Kidney (tissue), 14 donors: ENCODE data around the gene CSTPP1. TPM values are rescaled to one million over a fixed set of nuclear protein-coding genes. Genes with fewer than 3 reads are reported as not detected.

ENCODE experiments used
- DNase-seq, 5 donors: peaks; one replicate each; pipeline ENCODE4 v3.0.0-alpha.2; 2013 to 2020
- FAIRE-seq: peaks from 2 replicates; lab custom pipeline; 2012; peaks lifted over from hg19 to GRCh38; lab: Jason Lieb, UNC
- H3K27ac ChIP-seq, 2 donors: one replicate each; pipeline ENCODE4 v1.7.0; 2013; ENCODE audit warnings: low read depth in 2 of 2, low read length in 2 of 2, inconsistent platforms in 1 of 2
- H3K27me3 ChIP-seq: one replicate; pipeline ENCODE4 v1.7.1; 2013; ENCODE audit warnings: low read length, inconsistent platforms; ENCODE audit not compliant: control insufficient read depth, insufficient read depth
- H3K36me3 ChIP-seq, 3 donors: one replicate each; pipeline versions ENCODE4 v1.7.0 to v1.7.1; 2013; ENCODE audit warnings: low read length in 3 of 3, control low read depth in 1 of 3, inconsistent platforms in 1 of 3; ENCODE audit not compliant: insufficient read depth in 3 of 3, control insufficient read depth in 2 of 3
- H3K4me1 ChIP-seq, 3 donors: one replicate each; pipeline versions ENCODE4 v1.7.0 to v1.7.1; 2013; ENCODE audit warnings: low read length in 3 of 3, inconsistent platforms in 1 of 3, low read depth in 1 of 3; ENCODE audit not compliant: control insufficient read depth in 2 of 3, insufficient read depth in 2 of 3
- H3K4me3 ChIP-seq, 3 donors: one replicate each; pipeline versions ENCODE4 v1.7.0 to v1.8.1; 2013; ENCODE audit warnings: low read length in 3 of 3, control low read depth in 1 of 3, inconsistent platforms in 1 of 3
- H3K9ac ChIP-seq, 3 donors: one replicate each; pipeline versions ENCODE4 v1.7.0 to v1.7.1; 2013; ENCODE audit warnings: low read length in 3 of 3, control low read depth in 1 of 3, inconsistent platforms in 1 of 3
- H3K9me3 ChIP-seq, 3 donors: one replicate each; pipeline versions ENCODE4 v1.7.0 to v1.7.1; 2013; ENCODE audit warnings: low read length in 3 of 3, control low read depth in 1 of 3, inconsistent platforms in 1 of 3; ENCODE audit not compliant: control insufficient read depth in 2 of 3, insufficient read depth in 1 of 3
- intact Hi-C: fragments of 100-400 bp; cut with DNase I; formaldehyde crosslinking; loops from one replicate; pipeline ENCODE4 v1.11.1; 2022
- polyA plus RNA-seq: library from polyadenylated mRNA; stranded (reverse); fragments of 350-450 nt; fragmentation: Illumina TruSeq; extraction: RNeasy Lipid Tissue Mini Kit (QIAGEN cat#74804); gene quantifications from one replicate; pipeline ENCODE4 v1.2.3, GENCODE V29; 2014; ENCODE audit warnings: low read depth, low replicate concordance; ENCODE audit not compliant: insufficient read depth
- total RNA-seq: library from RNA; stranded (reverse); fragmentation: NEBNext Ultra II Directional; extraction: Animal tissue kit (Norgen Biotek cat#: 25700); gene quantifications from one replicate; pipeline ENCODE4 v1.2.1, GENCODE V29; 2021
- TF ChIP-seq, protein P1 (sequence below): IDR thresholded peaks from 3 replicates; pipeline ENCODE4 v1.5.1; 2012; ENCODE audit warnings: mild to moderate bottlenecking, moderate library complexity, borderline replicate concordance; ENCODE audit not compliant: insufficient read depth; ENCODE audit errors: extremely low read depth
- donor health status: control.
- donor health status: control.
- donor health status: control.
- donor health status: control.
- donor health status: control.
- donor health status: DM: yes; HTN: yes; CAD: no.
- donor health status: Normal renal cell carcinoma (clear cell type).

CSTPP1 gene
- total and polyA plus RNA-seq, 2 donors from 2014 or later, result 37.4 to 50.3 TPM

DNA sequence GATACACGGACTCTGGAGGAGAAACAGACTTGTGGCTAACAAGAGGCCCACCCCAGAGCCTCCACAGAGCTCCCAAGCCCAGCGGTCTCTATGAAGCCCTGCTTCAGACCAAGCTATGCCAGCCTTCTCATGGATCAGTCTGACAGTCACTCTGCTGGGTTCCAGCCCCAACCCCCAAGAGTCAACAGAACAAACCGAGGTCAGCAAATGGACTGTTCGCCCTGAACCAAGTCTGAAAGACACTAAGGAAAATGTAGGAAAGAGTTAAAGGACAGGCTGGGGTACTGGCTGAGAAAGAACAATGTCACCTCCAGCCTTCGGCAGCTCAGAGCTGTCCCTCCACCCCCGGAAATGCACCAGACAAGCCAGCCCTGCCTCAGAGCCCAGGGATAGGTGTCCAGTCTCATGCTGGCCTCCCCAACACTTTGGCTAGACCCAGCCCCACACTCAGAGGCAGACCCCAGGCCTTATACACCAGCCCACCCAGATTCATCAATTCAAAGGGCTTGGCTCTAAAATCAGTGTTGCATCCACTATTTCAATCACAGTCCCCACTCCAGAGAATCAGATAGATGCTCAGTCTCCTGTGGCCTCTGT is 236.3 kb downstream of the CSTPP1 start:
- DNase-seq (no peak), FAIRE-seq (no peak)
- H3K4me1 ChIP-seq, result peaks cover 4 to 19% (median 15%) of the 10 kb centered on the region in 3 donors
- intact Hi-C loops, result no loop called here
- H3K9me3 ChIP-seq, result no peaks in the 10 kb centered on the region
- H3K9ac ChIP-seq, result no peak overlapping the region
- H3K36me3 ChIP-seq, result peaks cover 6 to 54% (median 36%) of the 10 kb centered on the region in 3 donors
- H3K27me3 ChIP-seq, result no peaks in the 10 kb centered on the region
- no peak overlapping the region for H3K4me3 ChIP-seq
- TF ChIP-seq, protein P1, sequence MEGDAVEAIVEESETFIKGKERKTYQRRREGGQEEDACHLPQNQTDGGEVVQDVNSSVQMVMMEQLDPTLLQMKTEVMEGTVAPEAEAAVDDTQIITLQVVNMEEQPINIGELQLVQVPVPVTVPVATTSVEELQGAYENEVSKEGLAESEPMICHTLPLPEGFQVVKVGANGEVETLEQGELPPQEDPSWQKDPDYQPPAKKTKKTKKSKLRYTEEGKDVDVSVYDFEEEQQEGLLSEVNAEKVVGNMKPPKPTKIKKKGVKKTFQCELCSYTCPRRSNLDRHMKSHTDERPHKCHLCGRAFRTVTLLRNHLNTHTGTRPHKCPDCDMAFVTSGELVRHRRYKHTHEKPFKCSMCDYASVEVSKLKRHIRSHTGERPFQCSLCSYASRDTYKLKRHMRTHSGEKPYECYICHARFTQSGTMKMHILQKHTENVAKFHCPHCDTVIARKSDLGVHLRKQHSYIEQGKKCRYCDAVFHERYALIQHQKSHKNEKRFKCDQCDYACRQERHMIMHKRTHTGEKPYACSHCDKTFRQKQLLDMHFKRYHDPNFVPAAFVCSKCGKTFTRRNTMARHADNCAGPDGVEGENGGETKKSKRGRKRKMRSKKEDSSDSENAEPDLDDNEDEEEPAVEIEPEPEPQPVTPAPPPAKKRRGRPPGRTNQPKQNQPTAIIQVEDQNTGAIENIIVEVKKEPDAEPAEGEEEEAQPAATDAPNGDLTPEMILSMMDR, result no peak
- H3K27ac ChIP-seq, result no peak overlapping the region

DNA sequence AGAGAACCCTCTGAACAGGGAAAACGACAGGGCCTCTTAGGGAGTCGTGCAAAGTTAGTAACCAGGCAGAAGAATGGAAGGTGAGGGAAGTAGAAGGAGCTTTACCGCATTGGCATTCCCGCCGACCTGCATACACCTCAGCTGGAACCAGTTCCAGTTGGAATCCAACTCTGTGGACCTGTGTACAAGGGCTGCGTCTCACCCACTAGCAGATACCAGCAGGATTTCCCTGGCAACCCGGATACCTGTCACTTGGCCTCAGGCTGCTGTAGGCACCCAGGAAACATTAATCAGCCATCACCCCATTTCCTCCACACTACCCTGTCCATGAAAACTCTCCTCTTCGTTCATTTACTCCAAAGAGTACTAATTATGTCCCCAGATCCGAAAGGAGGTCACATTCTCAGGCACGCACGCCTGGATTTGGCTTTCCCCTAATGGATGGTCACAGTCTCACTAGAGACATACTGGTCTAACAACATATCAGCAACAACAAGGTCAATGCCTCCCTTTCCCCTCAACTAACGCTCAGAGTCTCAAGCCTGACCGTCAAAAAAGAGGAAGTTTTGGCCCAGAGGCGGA is 239.3 kb downstream of the CSTPP1 start:
- H3K9ac ChIP-seq, result peak overlapping the region; percentile 74 to 100 (median 98)
- H3K9me3 ChIP-seq, result no peaks in the 10 kb centered on the region
- TF ChIP-seq, protein P1, result no peak
- peak overlapping the region; percentile 93 to 94 for H3K27ac ChIP-seq
- intact Hi-C loops, result no loop called here
- H3K4me1 ChIP-seq, result peaks cover 4 to 23% (median 16%) of the 10 kb centered on the region in 3 donors
- H3K36me3 ChIP-seq, result peaks cover 3 to 41% (median 29%) of the 10 kb centered on the region in 3 donors
- no peaks in the 10 kb centered on the region for H3K27me3 ChIP-seq
- H3K4me3 ChIP-seq, result peak overlapping the region; percentile 86 to 99 (median 92)
- no peak for FAIRE-seq
- DNase-seq, result no peak

DNA sequence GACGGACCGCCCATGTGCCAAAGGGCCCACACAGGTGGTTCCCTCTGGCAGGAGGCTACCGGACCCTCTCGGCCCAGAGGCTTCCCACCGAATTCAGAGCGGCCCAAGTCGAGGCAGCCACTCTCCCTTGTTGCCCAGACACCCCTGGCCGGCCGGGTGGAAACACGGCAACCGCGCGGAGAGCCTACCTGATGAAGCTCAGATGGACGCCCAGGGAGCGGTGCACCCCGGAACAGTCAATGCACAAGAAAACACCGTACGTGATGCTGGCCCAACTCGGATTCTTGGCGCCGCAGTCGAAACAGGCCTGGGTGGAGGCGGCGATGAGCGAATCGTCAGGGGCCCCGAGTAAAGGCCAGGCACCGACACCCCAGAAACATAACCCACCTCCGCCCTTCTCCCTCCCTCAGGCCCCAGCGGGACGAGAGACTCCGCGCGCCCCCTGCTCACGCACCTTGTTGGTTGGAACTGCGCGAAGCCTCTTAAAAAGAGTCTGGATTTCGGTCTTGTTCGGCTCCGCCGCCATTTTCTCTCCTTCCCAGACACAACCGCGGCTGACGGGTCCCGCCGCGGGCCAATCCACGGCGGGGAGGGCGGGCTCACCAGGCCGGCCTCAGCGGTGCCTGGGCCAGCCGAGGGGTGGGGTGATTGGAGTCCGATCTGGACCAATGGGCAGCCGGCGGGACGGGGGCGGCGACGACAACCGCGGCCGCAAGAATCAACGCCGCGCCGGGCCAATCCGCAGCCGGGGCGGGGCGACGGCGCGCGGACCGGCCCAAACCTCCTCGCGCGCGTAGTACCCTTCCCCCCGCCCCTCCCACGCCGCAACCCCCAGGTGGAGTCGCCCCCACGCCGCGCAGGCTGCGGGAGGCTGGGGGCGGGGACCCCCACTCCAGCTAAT is 240.0 kb downstream of the CSTPP1 start, which contains the start of gene ARFGAP2:
Gene ARFGAP2 (minus strand): TSS at position 552 of the 901 bp plus-strand sequence. CDS start 26 bp downstream, at position 526.
- H3K27ac ChIP-seq, result peak within 1 kb of the TSS; percentile 98 to 99
- DNase-seq, result peak; percentile 97 to 99 (median 98)
- TF ChIP-seq, protein P1, result peak; percentile 13
- no peak for FAIRE-seq
- H3K9ac ChIP-seq, result peak within 1 kb of the TSS; percentile 74 to 100 (median 98)
- no peaks in the 10 kb centered on the region for H3K9me3 ChIP-seq
- peak within 1 kb of the TSS; percentile 86 to 99 (median 92) for H3K4me3 ChIP-seq
- H3K27me3 ChIP-seq, result no peaks in the 10 kb centered on the region
- H3K4me1 ChIP-seq, result peaks cover 4 to 23% (median 16%) of the 10 kb centered on the region in 3 donors
- H3K36me3 ChIP-seq, result peaks cover 2 to 33% (median 24%) of the 10 kb centered on the region in 3 donors
- intact Hi-C loops, result no loop called here
